ENCODE measurements around the gene CAST.

DNA sequence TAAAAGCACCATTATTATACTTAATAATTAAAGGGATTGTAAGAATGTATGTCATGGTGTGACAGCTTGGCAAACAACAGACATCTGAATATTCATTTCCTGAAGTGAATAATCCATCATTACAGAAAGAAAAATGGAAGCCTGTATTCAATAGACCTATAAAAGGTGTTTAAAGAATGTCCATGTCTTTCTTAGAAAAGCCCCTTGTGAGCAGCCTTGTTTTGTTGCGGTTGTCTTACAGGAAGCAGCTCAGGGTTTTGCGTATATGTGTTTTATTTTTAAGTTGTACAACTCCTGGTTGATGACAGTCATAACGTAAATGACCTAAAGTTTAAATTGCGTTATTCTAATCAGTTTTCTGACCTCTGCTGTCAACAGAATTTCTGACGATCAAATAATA is 53.8 kb downstream of the CAST start:
- no peak for TF ChIP-seq POLR2A (IDR thresholded peaks at IDR 0.05)
- TF ChIP-seq, protein P1, sequence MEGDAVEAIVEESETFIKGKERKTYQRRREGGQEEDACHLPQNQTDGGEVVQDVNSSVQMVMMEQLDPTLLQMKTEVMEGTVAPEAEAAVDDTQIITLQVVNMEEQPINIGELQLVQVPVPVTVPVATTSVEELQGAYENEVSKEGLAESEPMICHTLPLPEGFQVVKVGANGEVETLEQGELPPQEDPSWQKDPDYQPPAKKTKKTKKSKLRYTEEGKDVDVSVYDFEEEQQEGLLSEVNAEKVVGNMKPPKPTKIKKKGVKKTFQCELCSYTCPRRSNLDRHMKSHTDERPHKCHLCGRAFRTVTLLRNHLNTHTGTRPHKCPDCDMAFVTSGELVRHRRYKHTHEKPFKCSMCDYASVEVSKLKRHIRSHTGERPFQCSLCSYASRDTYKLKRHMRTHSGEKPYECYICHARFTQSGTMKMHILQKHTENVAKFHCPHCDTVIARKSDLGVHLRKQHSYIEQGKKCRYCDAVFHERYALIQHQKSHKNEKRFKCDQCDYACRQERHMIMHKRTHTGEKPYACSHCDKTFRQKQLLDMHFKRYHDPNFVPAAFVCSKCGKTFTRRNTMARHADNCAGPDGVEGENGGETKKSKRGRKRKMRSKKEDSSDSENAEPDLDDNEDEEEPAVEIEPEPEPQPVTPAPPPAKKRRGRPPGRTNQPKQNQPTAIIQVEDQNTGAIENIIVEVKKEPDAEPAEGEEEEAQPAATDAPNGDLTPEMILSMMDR (IDR thresholded peaks at IDR 0.05): no peak

Measured in lower leg skin (tissue), 3 donors.